HEK293 (cell line): Measurements from ENCODE around the gene XPNPEP2.

Source experiments
- MEIS1 ChIP-seq: sonication (generic); formaldehyde crosslinking; IDR thresholded peaks from 2 replicates; pipeline ENCODE4 v1.8.1; 2022; ENCODE audit warnings: missing genetic modification reagents, mild to moderate bottlenecking, borderline replicate concordance
- PRDM1 ChIP-seq: fragments of 450-650 bp; formaldehyde crosslinking; IDR thresholded peaks from 2 replicates; pipeline ENCODE4; 2016; ENCODE audit warnings: missing biosample characterization, missing genetic modification characterization
- SP2 ChIP-seq: fragments of 450-650 bp; formaldehyde crosslinking; IDR thresholded peaks from 2 replicates; pipeline ENCODE4 v1.5.1; 2016; ENCODE audit warnings: missing biosample characterization, missing genetic modification characterization
- YY1 ChIP-seq: fragments of 450-650 bp; formaldehyde crosslinking; IDR thresholded peaks from 2 replicates; pipeline ENCODE4 v1.5.1; 2018; ENCODE audit warnings: missing biosample characterization, missing genetic modification characterization
- ZNF211 ChIP-seq: fragments of 450-650 bp; formaldehyde crosslinking; IDR thresholded peaks from 2 replicates; pipeline ENCODE4 v1.5.1; 2016; ENCODE audit warnings: low read depth, missing biosample characterization, missing genetic modification characterization
- ZNF292 ChIP-seq: fragments of 450-650 bp; formaldehyde crosslinking; IDR thresholded peaks from 2 replicates; pipeline ENCODE4 v1.5.1; 2016; ENCODE audit warnings: low read depth, missing biosample characterization, missing genetic modification characterization, borderline replicate concordance
- ZNF302 ChIP-seq: fragments of 450-650 bp; formaldehyde crosslinking; IDR thresholded peaks from 2 replicates; pipeline ENCODE4 v1.5.1; 2016; ENCODE audit warnings: missing biosample characterization, missing genetic modification characterization, low read depth
- ZNF48 ChIP-seq: fragments of 450-650 bp; formaldehyde crosslinking; IDR thresholded peaks from 2 replicates; pipeline ENCODE4 v1.5.1; 2016; ENCODE audit warnings: missing biosample characterization, missing genetic modification characterization
- ZNF510 ChIP-seq: fragments of 450-650 bp; formaldehyde crosslinking; IDR thresholded peaks from 2 replicates; pipeline ENCODE4 v1.5.1; 2018; ENCODE audit warnings: mild to moderate bottlenecking, missing genetic modification characterization, missing biosample characterization; ENCODE audit not compliant: insufficient replicate concordance
- TF ChIP-seq, protein P1 (sequence below): fragments of 450-650 bp; formaldehyde crosslinking; IDR thresholded peaks from 2 replicates; pipeline ENCODE4 v1.5.1; 2016; ENCODE audit warnings: missing biosample characterization, missing genetic modification characterization

- no peak for TF ChIP-seq YY1 (tag by site-specific recombination)
- TF ChIP-seq, protein P1, sequence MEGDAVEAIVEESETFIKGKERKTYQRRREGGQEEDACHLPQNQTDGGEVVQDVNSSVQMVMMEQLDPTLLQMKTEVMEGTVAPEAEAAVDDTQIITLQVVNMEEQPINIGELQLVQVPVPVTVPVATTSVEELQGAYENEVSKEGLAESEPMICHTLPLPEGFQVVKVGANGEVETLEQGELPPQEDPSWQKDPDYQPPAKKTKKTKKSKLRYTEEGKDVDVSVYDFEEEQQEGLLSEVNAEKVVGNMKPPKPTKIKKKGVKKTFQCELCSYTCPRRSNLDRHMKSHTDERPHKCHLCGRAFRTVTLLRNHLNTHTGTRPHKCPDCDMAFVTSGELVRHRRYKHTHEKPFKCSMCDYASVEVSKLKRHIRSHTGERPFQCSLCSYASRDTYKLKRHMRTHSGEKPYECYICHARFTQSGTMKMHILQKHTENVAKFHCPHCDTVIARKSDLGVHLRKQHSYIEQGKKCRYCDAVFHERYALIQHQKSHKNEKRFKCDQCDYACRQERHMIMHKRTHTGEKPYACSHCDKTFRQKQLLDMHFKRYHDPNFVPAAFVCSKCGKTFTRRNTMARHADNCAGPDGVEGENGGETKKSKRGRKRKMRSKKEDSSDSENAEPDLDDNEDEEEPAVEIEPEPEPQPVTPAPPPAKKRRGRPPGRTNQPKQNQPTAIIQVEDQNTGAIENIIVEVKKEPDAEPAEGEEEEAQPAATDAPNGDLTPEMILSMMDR (tag by site-specific recombination), result no peak
- no peak for TF ChIP-seq ZNF48 (tag by site-specific recombination)
- TF ChIP-seq ZNF292 (tag by site-specific recombination), result no peak
- TF ChIP-seq SP2 (tag by site-specific recombination), result no peak
- TF ChIP-seq ZNF302 (tag by site-specific recombination), result no peak
- TF ChIP-seq MEIS1, result no peak
- no peak for TF ChIP-seq ZNF510 (tag by site-specific recombination)
- TF ChIP-seq PRDM1 (tag by site-specific recombination), result no peak
- no peak for TF ChIP-seq ZNF211 (tag by site-specific recombination)
Observed at GRCh38 chrX:129768186-129768585, 29.4 kb downstream of the XPNPEP2 start.
